NOMO-1 (cell line): Measurements from ENCODE around the gene MPL.
A peak's percentile ranks its signal among the peaks of the same experiment; 100 is the strongest.

Source experiments
- DNase-seq, 2 experiments: peaks; one replicate each; lab custom pipeline; 2025; ENCODE audit not compliant: unreplicated experiment in 2 of 2; lab: John Stamatoyannopoulos, UW

Gene MPL

GRCh38 chr1:43321331-43321891, 16.2 kb upstream of the MPL start:
- no peak for DNase-seq

DNA sequence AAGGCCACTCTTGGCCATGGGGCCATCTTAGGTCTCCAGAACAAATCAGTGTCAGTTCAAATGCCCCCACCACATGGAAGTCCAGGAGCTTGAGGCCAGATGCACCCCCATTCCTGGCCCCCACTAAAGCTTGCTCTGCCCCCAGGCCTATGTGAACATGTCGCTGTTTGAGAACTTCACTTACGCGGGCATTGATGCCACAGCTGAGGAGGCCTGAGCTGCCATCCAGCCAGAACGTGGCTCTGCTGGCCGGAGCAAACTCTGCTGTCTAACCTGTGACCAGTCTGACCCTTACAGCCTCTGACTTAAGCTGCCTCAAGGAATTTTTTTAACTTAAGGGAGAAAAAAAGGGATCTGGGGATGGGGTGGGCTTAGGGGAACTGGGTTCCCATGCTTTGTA, 15.1 kb upstream of the MPL start:
- no peak for DNase-seq

- DNase-seq = no peak
Measured at GRCh38 chr1:43324810-43325209, 12.8 kb upstream of the MPL start.

- no peak for DNase-seq
Measured at GRCh38 chr1:43325381-43325780, 12.2 kb upstream of the MPL start.

DNA sequence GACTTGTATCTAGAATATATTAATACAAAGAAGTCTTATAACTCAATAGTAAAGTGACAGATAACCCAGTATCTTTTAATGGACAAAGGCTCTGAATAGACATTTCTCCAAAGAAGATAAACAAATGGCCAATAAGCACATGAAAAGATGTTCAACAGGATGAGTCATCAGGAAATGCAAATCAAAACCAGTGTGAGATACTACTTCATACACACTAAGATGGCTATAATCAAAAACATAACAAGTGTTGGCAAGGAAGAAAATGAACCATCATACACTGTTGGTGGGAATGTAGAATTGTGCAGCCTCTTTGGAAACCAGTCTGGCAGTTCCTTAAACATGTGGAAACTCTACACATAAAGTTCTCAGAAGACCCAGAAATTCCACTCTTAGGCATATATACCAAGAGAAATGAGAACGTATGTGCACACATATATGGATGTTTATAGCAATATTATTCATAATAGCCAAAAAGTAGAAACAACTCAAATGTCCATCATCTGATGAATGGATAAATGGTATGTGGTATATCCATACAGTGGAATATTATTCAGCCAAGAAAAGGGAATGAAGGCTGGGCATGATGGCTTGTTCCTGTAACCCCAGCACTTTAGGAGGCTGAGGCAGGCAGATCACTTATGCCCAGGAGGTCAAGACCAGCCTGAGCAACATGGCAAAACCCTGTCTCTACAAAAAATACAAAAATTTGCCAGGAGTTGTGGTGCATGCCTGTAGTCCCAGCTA, 9.9 kb upstream of the MPL start:
- no peak for DNase-seq

- peak; percentile 36 to 59 for DNase-seq
Measured at GRCh38 chr1:43329995-43330751, 7.4 kb upstream of the MPL start.

GRCh38 chr1:43331688-43332087, 5.9 kb upstream of the MPL start:
- DNase-seq = no peak

- DNase-seq = no peak
Measured at GRCh38 chr1:43334453-43335205, 3.0 kb upstream of the MPL start.

DNA sequence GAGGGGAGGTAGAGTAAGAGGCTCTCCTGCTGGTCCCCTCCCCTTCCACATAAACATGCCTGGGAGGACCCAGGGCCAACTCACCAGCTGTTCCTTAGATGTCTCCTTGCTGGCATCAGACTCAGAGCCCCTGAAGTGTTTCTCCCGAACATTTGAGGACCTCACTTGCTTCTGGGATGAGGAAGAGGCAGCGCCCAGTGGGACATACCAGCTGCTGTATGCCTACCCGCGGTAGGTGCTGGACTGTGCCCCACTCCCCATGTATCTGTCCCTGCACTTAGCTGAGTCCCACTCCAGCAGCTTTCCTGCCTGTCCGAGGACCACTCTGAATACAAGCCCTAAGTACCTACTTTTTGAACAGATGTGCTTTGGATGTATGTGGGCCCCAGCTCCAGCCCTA, 383 bp downstream of the MPL start:
- DNase-seq = no peak

- DNase-seq = no peak
Measured at GRCh38 chr1:43339584-43340232, 2.1 kb downstream of the MPL start.

- DNase-seq = no peak
Measured at GRCh38 chr1:43340559-43340958, 2.9 kb downstream of the MPL start.

- no peak for DNase-seq
Measured at GRCh38 chr1:43344267-43344850, 6.7 kb downstream of the MPL start.

DNA sequence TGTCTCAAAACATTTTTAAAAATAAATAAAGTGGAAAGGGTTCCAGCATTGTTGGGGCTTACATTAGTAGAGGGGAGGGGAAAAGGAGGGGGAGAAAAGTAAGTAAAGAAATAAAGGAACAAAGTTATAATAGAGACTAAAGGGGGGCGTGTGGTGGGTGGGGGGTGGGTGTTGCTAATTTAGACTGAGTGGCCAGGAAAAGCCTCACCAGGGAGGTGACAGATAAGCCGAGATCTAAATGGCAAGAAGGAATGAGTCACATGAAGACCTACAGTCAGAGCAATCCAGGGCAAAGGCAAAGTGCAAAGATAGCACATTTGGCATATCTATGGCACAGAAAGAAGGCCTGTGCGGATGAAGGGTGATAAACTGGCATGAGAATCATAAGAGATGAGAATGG, 7.5 kb downstream of the MPL start:
- no peak for DNase-seq

GRCh38 chr1:43346636-43347035, 9.0 kb downstream of the MPL start:
- no peak for DNase-seq

GRCh38 chr1:43348343-43348808, 10.8 kb downstream of the MPL start:
- DNase-seq = no peak

DNA sequence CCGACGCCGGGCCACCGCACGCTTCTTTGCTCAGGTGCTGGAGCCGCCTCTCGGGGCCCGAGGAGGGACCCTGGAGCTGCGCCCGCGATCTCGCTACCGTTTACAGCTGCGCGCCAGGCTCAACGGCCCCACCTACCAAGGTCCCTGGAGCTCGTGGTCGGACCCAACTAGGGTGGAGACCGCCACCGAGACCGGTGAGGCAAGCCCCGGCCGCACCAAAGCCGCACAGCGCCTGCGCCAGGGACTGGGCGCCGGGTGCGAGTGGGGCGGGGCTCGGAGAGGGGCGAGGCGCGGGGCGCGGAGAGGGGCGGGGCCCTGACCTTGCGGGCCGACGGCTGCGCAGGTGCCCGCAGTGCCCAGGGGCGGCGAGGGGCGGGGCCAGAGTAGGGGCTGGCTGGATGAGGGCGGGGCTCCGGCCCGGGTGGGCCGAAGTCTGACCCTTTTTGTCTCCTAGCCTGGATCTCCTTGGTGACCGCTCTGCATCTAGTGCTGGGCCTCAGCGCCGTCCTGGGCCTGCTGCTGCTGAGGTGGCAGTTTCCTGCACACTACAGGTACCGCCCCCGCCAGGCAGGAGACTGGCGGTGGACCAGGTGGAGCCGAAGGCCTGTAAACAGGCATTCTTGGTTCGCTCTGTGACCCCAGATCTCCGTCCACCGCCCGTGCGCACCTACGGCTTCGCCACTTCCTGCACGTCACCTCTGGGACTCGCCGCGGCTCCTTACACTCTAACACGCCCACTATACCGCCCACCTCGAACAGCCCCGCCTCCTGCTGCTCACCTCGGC, 11.4 kb downstream of the MPL start:
- peak; percentile 19 to 44 for DNase-seq

DNA sequence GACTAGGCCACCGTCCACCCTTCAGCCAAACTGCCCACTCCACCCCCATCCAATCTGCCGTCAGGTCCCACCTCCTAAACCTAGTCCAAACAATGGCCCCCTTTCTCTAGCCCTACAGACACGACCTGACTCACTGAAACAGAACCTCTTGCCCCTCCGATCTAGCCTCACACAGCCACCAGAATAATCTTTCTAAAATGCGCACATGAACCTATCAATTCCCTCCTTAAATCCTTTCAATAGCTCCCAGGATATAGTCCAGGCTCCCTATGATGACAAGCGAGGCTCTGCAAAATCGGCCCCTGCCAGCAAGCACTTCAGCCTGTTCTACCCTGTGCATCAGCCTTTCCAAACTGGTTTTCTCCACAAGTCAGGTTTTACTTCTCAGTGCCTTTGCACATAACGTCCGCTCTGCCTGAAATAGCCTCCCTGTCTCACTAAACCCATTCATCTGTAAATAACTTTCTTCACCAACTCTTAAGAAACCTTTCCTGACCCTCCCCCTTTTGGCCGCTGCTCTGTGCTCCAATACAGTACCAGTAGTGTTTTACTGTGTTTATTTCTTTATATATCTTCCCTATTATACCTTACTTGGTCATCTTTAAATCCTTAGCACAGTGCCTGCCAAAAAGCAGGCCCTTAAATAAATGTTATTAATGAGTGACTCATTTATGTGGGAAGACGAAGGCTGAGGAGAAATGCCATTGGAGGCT, 12.1 kb downstream of the MPL start:
- peak in 1 of 2 experiments; percentile 15 for DNase-seq

GRCh38 chr1:43350976-43351375, 13.4 kb downstream of the MPL start:
- DNase-seq = no peak
